Keratinocyte (primary cell): ENCODE measurements around the gene PIAS3.

Experiments used
- CTCF ChIP-seq, 3 experiments: IDR thresholded peaks in 1 of 3; conservative IDR thresholded peaks in 1 of 3; optimal IDR thresholded peaks in 1 of 3; 2 replicates in 2 of 3; 3 replicates in 1 of 3; pipeline versions ENCODE3 to v1.5.1; 2011; ENCODE audit warnings: low read length in 3 of 3, mild to moderate bottlenecking in 3 of 3, moderate library complexity in 2 of 3, control low read depth in 1 of 3, inconsistent platforms in 1 of 3; ENCODE audit not compliant: insufficient read depth in 2 of 3; ENCODE audit errors: extremely low read depth in 1 of 3
- EZH2 ChIP-seq: IDR thresholded peaks from one replicate; pipeline ENCODE4 v1.6.1; 2012; ENCODE audit warnings: inconsistent platforms, mild to moderate bottlenecking, low read length, moderate library complexity

- TF ChIP-seq EZH2 (no peak), CTCF (optimal IDR thresholded peaks at IDR 0.05 in 1 of 3, IDR thresholded peaks at IDR 0.05 in 1 of 3, conservative IDR thresholded peaks at IDR 0.05 in 1 of 3; ENCODE audit: extremely low read depth in 1 of 3, insufficient read depth in 2 of 3, low read length in 3 of 3) (no peak)
Measured at GRCh38 chr1:145804235-145805045, 54.4 kb downstream of the PIAS3 start.
